ENCODE measurements around the gene ME3.

Gene ME3

GRCh38 chr11:86592047-86592591 lies 80.3 kb downstream of the ME3 start:
- Histone ChIP-seq H3K4me3 (replicated peaks; ENCODE audit: insufficient read depth, low read length) (no peak overlapping the region), H3K27me3 (ENCODE audit: insufficient read depth, poor library complexity, severe bottlenecking) (no peaks in the 10 kb centered on the region), H3K27ac (replicated peaks) (no peak overlapping the region)
- TF ChIP-seq POLR2AphosphoS5 (IDR thresholded peaks at IDR 0.05; ENCODE audit: low read depth) (no peak), GABPA (IDR thresholded peaks at IDR 0.05; ENCODE audit: low read depth) (no peak), SPI1 (IDR thresholded peaks at IDR 0.05; ENCODE audit: borderline replicate concordance, low read depth) (no peak)
- TF ChIP-seq, protein P1, sequence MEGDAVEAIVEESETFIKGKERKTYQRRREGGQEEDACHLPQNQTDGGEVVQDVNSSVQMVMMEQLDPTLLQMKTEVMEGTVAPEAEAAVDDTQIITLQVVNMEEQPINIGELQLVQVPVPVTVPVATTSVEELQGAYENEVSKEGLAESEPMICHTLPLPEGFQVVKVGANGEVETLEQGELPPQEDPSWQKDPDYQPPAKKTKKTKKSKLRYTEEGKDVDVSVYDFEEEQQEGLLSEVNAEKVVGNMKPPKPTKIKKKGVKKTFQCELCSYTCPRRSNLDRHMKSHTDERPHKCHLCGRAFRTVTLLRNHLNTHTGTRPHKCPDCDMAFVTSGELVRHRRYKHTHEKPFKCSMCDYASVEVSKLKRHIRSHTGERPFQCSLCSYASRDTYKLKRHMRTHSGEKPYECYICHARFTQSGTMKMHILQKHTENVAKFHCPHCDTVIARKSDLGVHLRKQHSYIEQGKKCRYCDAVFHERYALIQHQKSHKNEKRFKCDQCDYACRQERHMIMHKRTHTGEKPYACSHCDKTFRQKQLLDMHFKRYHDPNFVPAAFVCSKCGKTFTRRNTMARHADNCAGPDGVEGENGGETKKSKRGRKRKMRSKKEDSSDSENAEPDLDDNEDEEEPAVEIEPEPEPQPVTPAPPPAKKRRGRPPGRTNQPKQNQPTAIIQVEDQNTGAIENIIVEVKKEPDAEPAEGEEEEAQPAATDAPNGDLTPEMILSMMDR (IDR thresholded peaks at IDR 0.05; ENCODE audit: insufficient read depth, low read length), result no peak
- TF ChIP-seq, protein P2, sequence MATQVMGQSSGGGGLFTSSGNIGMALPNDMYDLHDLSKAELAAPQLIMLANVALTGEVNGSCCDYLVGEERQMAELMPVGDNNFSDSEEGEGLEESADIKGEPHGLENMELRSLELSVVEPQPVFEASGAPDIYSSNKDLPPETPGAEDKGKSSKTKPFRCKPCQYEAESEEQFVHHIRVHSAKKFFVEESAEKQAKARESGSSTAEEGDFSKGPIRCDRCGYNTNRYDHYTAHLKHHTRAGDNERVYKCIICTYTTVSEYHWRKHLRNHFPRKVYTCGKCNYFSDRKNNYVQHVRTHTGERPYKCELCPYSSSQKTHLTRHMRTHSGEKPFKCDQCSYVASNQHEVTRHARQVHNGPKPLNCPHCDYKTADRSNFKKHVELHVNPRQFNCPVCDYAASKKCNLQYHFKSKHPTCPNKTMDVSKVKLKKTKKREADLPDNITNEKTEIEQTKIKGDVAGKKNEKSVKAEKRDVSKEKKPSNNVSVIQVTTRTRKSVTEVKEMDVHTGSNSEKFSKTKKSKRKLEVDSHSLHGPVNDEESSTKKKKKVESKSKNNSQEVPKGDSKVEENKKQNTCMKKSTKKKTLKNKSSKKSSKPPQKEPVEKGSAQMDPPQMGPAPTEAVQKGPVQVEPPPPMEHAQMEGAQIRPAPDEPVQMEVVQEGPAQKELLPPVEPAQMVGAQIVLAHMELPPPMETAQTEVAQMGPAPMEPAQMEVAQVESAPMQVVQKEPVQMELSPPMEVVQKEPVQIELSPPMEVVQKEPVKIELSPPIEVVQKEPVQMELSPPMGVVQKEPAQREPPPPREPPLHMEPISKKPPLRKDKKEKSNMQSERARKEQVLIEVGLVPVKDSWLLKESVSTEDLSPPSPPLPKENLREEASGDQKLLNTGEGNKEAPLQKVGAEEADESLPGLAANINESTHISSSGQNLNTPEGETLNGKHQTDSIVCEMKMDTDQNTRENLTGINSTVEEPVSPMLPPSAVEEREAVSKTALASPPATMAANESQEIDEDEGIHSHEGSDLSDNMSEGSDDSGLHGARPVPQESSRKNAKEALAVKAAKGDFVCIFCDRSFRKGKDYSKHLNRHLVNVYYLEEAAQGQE (IDR thresholded peaks at IDR 0.05; ENCODE audit: insufficient replicate concordance, low read depth), result no peak
- DNase-seq (ENCODE audit: low read depth in 1 of 2, low spot score in 1 of 2), result no peak

DNA sequence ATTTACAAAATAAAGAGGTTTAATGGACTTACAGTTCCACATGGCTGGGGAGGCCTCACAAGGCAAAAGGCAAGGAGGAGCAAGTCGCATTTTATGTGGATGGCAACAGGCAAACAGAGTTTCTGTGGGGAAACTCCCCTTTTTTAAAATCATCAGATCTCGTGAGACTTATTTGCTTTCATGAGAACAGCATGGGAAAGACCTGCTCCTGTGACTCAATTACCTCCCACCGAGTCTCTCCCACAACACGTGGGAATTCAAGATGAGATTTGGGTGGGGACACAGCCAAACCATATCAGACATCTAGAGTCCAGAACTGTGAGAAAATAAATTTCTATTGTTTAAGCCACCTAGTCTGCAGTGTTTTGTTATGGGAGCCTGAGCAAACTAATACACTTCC lies 80.8 kb downstream of the ME3 start:
- H3K4me3 ChIP-seq (replicated peaks; ENCODE audit: insufficient read depth, low read length), result no peak overlapping the region
- no peaks in the 10 kb centered on the region for H3K27me3 ChIP-seq (ENCODE audit: insufficient read depth, poor library complexity, severe bottlenecking)
- TF ChIP-seq GABPA (IDR thresholded peaks at IDR 0.05; ENCODE audit: low read depth), result no peak
- no peak for TF ChIP-seq SPI1 (IDR thresholded peaks at IDR 0.05; ENCODE audit: borderline replicate concordance, low read depth)
- TF ChIP-seq, protein P2 (IDR thresholded peaks at IDR 0.05; ENCODE audit: insufficient replicate concordance, low read depth), result no peak
- TF ChIP-seq, protein P1 (IDR thresholded peaks at IDR 0.05; ENCODE audit: insufficient read depth, low read length), result no peak
- no peak for TF ChIP-seq POLR2AphosphoS5 (IDR thresholded peaks at IDR 0.05; ENCODE audit: low read depth)
- no peak overlapping the region for H3K27ac ChIP-seq (replicated peaks)
- DNase-seq (ENCODE audit: low read depth in 1 of 2, low spot score in 1 of 2), result no peak

- Histone ChIP-seq H3K27me3 (ENCODE audit: insufficient read depth, poor library complexity, severe bottlenecking) (no peaks in the 10 kb centered on the region), H3K4me3 (replicated peaks; ENCODE audit: insufficient read depth, low read length) (no peak overlapping the region), H3K27ac (replicated peaks) (no peak overlapping the region)
- no peak for TF ChIP-seq SPI1 (IDR thresholded peaks at IDR 0.05; ENCODE audit: borderline replicate concordance, low read depth)
- TF ChIP-seq GABPA (IDR thresholded peaks at IDR 0.05; ENCODE audit: low read depth), result no peak
- TF ChIP-seq POLR2AphosphoS5 (IDR thresholded peaks at IDR 0.05; ENCODE audit: low read depth), result no peak
- TF ChIP-seq, protein P2 (IDR thresholded peaks at IDR 0.05; ENCODE audit: insufficient replicate concordance, low read depth), result no peak
- TF ChIP-seq, protein P1 (IDR thresholded peaks at IDR 0.05; ENCODE audit: insufficient read depth, low read length), result no peak
- no peak for DNase-seq (ENCODE audit: low read depth in 1 of 2, low spot score in 1 of 2)
Measured at GRCh38 chr11:86589856-86590589, 82.4 kb downstream of the ME3 start.

Data from HL-60 (cell line).